ENCODE data around the gene MYO3B. TPM values are rescaled to one million over a fixed set of nuclear protein-coding genes. Genes with fewer than 3 reads are reported as not detected.

MYO3B gene
- total and polyA plus RNA-seq, 2 donors (not counting 1 experiment from before 2014, with no cell fraction given), result not detected

DNA sequence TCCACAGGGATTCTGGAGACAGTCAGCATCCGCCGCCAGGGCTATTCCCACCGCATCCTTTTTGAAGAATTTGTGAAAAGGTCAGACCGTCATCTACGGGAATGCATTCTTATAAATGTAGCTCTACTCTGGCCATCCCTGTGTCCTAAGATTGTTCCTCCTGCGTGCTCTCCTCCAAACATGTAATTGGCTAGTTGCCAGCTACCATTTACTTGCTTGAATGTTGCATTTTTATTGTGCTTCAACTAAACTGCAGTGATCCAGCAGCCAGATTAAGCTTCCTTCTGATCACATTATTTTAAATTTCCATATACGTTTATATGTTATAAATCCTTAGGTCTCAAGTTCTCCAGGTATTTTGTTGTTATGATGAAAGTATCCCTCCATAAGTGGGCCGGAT, 288.7 kb downstream of the MYO3B start:
- ATAC-seq (ENCODE audit: low read depth) (no peak), DNase-seq (no peak)
- intact Hi-C loops (cut with micrococcal nuclease), result no loop called here
- ChIA-PET POLR2A (no interaction called here), CTCF (no interaction called here)
- Histone ChIP-seq H2AFZ (ENCODE audit: insufficient read depth, low read depth, low read length, poor library complexity, severe bottlenecking) (no peak overlapping the region), H3K4me3 (ENCODE audit: control extremely low read depth in 1 of 5, extremely low read depth in 1 of 5, insufficient read depth in 1 of 5, low read depth in 2 of 5, low read length in 4 of 5) (no peak overlapping the region), H3K27me3 (replicated peaks in 1 of 4; ENCODE audit: control extremely low read depth in 1 of 4, control insufficient read depth in 3 of 4, insufficient read depth in 4 of 4, low read length in 3 of 4) (no peaks in the 10 kb centered on the region), H4K20me1 (ENCODE audit: control insufficient read depth, insufficient read depth, low read length, poor library complexity, severe bottlenecking) (no peaks in the 10 kb centered on the region), H3K4me2 (replicated peaks; ENCODE audit: low read depth, low read length, poor library complexity, severe bottlenecking) (no peak overlapping the region), H3K4me1 (ENCODE audit: control insufficient read depth in 2 of 2, insufficient read depth in 2 of 2, low read length in 2 of 2) (no peaks in the 10 kb centered on the region), H3K9me3 (ENCODE audit: control extremely low read depth in 1 of 3, control insufficient read depth in 2 of 3, insufficient read depth in 1 of 3, low read length in 2 of 3) (no peaks in the 10 kb centered on the region), H3K79me2 (ENCODE audit: control insufficient read depth, insufficient read depth, low read length) (no peaks in the 10 kb centered on the region), H3K9ac (ENCODE audit: low read length) (no peak overlapping the region), H3K27ac (ENCODE audit: low read length in 2 of 2) (no peak overlapping the region), H3K36me3 (replicated peaks in 1 of 2; ENCODE audit: control extremely low read depth in 1 of 2, control insufficient read depth in 1 of 2, extremely low read depth in 1 of 2, insufficient read depth in 2 of 2, low read length in 1 of 2) (no peaks in the 10 kb centered on the region)
- TF ChIP-seq EZH2 (IDR thresholded peaks at IDR 0.05; ENCODE audit: borderline replicate concordance, insufficient read depth, low read depth, low read length, poor library complexity, severe bottlenecking), result no peak
- TF ChIP-seq, protein P1, sequence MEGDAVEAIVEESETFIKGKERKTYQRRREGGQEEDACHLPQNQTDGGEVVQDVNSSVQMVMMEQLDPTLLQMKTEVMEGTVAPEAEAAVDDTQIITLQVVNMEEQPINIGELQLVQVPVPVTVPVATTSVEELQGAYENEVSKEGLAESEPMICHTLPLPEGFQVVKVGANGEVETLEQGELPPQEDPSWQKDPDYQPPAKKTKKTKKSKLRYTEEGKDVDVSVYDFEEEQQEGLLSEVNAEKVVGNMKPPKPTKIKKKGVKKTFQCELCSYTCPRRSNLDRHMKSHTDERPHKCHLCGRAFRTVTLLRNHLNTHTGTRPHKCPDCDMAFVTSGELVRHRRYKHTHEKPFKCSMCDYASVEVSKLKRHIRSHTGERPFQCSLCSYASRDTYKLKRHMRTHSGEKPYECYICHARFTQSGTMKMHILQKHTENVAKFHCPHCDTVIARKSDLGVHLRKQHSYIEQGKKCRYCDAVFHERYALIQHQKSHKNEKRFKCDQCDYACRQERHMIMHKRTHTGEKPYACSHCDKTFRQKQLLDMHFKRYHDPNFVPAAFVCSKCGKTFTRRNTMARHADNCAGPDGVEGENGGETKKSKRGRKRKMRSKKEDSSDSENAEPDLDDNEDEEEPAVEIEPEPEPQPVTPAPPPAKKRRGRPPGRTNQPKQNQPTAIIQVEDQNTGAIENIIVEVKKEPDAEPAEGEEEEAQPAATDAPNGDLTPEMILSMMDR (IDR thresholded peaks at IDR 0.05), result no peak
- WGBS (ENCODE audit: insufficient coverage), result 94% methylated on average over 4 of the region's 8 CpGs
- no peaks in the 10 kb centered on the region for H3K9me3 Mint-ChIP-seq (ENCODE audit: insufficient read depth)
- no peak overlapping the region for H3K4me3 Mint-ChIP-seq
- no peaks in the 10 kb centered on the region for H3K27me3 Mint-ChIP-seq
- H3K4me1 Mint-ChIP-seq, result no peaks in the 10 kb centered on the region
- no peak overlapping the region for H3K27ac Mint-ChIP-seq

DNA sequence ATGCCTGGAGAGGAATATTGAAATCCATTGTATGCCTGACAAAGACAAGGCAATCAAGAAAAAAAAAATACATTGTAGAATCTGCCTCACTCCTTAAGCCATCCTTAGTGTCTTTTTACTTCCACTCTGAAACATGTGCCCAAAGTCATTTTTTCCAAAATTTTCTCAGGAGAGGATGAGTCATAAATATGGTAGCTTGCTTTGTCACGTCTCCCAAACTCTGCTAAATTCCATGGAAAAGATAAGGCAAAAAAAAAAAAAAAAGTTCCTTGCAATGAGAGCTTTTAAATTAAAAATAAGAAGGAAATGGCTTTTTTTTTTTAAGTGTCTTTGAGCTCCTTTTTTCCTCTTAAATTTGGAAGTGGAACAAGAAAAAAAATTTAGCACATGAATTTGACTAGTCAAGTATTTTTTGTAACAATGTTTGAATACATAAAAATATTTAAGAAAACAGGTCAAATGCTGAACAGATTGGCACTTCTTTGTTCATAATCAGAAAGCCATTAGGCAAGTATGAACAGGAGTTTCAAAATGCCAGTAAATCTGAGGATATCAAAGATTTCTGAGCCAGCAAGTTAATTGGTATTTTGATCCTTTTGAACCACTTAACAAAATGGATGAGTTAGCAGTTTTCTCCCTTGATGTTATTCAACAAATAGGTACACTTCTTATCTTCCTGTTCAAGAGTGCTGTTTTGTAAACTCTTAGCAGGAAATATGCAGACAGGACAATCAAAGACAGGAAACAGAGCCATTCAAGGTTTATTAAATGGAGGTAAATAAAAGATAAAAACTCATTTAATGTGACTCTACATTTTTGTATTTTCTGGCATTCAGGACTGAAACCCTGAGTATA, 289.8 kb downstream of the MYO3B start:
- Histone ChIP-seq H3K27ac (ENCODE audit: low read length in 2 of 2) (no peak overlapping the region), H3K9me3 (ENCODE audit: control extremely low read depth in 1 of 3, control insufficient read depth in 2 of 3, insufficient read depth in 1 of 3, low read length in 2 of 3) (no peaks in the 10 kb centered on the region), H3K36me3 (replicated peaks in 1 of 2; ENCODE audit: control extremely low read depth in 1 of 2, control insufficient read depth in 1 of 2, extremely low read depth in 1 of 2, insufficient read depth in 2 of 2, low read length in 1 of 2) (no peaks in the 10 kb centered on the region), H2AFZ (ENCODE audit: insufficient read depth, low read depth, low read length, poor library complexity, severe bottlenecking) (no peak overlapping the region), H3K27me3 (replicated peaks in 1 of 4; ENCODE audit: control extremely low read depth in 1 of 4, control insufficient read depth in 3 of 4, insufficient read depth in 4 of 4, low read length in 3 of 4) (no peaks in the 10 kb centered on the region), H3K9ac (ENCODE audit: low read length) (no peak overlapping the region), H3K4me3 (ENCODE audit: control extremely low read depth in 1 of 5, extremely low read depth in 1 of 5, insufficient read depth in 1 of 5, low read depth in 2 of 5, low read length in 4 of 5) (no peak overlapping the region), H3K79me2 (ENCODE audit: control insufficient read depth, insufficient read depth, low read length) (no peaks in the 10 kb centered on the region), H3K4me2 (replicated peaks; ENCODE audit: low read depth, low read length, poor library complexity, severe bottlenecking) (no peak overlapping the region), H3K4me1 (ENCODE audit: control insufficient read depth in 2 of 2, insufficient read depth in 2 of 2, low read length in 2 of 2) (no peaks in the 10 kb centered on the region), H4K20me1 (ENCODE audit: control insufficient read depth, insufficient read depth, low read length, poor library complexity, severe bottlenecking) (no peaks in the 10 kb centered on the region)
- no peaks in the 10 kb centered on the region for H3K4me1 Mint-ChIP-seq
- no peak for TF ChIP-seq EZH2 (IDR thresholded peaks at IDR 0.05; ENCODE audit: borderline replicate concordance, insufficient read depth, low read depth, low read length, poor library complexity, severe bottlenecking)
- TF ChIP-seq, protein P1 (IDR thresholded peaks at IDR 0.05), result no peak
- H3K4me3 Mint-ChIP-seq, result no peak overlapping the region
- WGBS (ENCODE audit: insufficient coverage), result no CpG with 5 or more reads among the region's 1 CpG
- ATAC-seq (ENCODE audit: low read depth), result no peak
- intact Hi-C loops (cut with micrococcal nuclease), result no loop called here
- H3K27ac Mint-ChIP-seq, result no peak overlapping the region
- ChIA-PET POLR2A (no interaction called here), CTCF (no interaction called here)
- H3K9me3 Mint-ChIP-seq (ENCODE audit: insufficient read depth), result peaks cover 3% of the 10 kb centered on the region
- DNase-seq, result no peak
- no peaks in the 10 kb centered on the region for H3K27me3 Mint-ChIP-seq

Data from B cell (primary cell).